ENCODE measurements around the gene PRCP.

DNA sequence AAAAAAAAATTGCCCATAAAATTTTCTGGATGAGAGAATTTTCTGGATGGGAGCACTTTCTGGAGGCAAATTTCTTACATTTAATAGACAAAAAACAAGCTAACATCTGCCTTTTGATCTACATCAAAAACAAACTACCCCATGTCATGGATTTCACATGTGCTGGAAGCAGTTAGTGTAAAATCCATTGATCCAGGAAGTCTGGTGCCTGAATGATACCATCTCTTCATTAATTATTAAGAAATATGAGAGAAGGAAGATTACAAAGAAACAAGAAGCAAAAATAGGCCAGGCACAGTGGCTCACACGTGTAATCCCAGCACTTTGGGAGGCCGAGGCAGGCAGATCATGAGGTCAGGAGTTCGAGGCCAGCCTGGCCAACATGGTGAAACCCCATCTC is 113.4 kb downstream of the PRCP start:
- TF ChIP-seq, protein P1, sequence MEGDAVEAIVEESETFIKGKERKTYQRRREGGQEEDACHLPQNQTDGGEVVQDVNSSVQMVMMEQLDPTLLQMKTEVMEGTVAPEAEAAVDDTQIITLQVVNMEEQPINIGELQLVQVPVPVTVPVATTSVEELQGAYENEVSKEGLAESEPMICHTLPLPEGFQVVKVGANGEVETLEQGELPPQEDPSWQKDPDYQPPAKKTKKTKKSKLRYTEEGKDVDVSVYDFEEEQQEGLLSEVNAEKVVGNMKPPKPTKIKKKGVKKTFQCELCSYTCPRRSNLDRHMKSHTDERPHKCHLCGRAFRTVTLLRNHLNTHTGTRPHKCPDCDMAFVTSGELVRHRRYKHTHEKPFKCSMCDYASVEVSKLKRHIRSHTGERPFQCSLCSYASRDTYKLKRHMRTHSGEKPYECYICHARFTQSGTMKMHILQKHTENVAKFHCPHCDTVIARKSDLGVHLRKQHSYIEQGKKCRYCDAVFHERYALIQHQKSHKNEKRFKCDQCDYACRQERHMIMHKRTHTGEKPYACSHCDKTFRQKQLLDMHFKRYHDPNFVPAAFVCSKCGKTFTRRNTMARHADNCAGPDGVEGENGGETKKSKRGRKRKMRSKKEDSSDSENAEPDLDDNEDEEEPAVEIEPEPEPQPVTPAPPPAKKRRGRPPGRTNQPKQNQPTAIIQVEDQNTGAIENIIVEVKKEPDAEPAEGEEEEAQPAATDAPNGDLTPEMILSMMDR (IDR thresholded peaks at IDR 0.05; ENCODE audit: extremely low read depth in 1 of 2, insufficient read depth in 1 of 2, low read depth in 1 of 2, low read length in 2 of 2): no peak
- TF ChIP-seq, protein P2, sequence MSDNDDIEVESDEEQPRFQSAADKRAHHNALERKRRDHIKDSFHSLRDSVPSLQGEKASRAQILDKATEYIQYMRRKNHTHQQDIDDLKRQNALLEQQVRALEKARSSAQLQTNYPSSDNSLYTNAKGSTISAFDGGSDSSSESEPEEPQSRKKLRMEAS (IDR thresholded peaks at IDR 0.05; ENCODE audit: insufficient read depth, insufficient read length): no peak

All from endothelial cell of umbilical vein (primary cell).